Caco-2 (cell line): Measurements from ENCODE around the gene CECR2. TPM values are rescaled to one million over a fixed set of nuclear protein-coding genes. Genes with fewer than 3 reads are reported as not detected.

Experiments
- BruUV-seq: library from RNA; stranded (reverse); fragments of 400-500 nt; replicated peaks from 2 replicates; lab custom pipeline; 2021; lab: Mats Ljungman, UMichigan
- CTCF ChIA-PET: fragments of 300-600 bp; sonication (Branson Sonifier 250); formaldehyde crosslinking; loops from one replicate; lab custom pipeline; 2022; ENCODE audit warnings: antibody characterized with exemption; lab: Charles Lee
- POLR2A ChIA-PET: fragments of 300-600 bp; sonication (Branson Sonifier 250); formaldehyde crosslinking; loops from one replicate; lab custom pipeline; 2022; ENCODE audit warnings: antibody characterized with exemption; lab: Charles Lee
- DNase-seq, 2 experiments: peaks; one replicate each; pipeline versions ENCODE4 v3.0.0 to v3.0.0-alpha.2; 2020 to 2022
- H3K27me3 ChIP-seq: replicated peaks from 2 replicates; pipeline ENCODE4 v1.6.0; 2011; ENCODE audit warnings: low read length; ENCODE audit not compliant: control insufficient read depth, insufficient read depth
- H3K36me3 ChIP-seq: 2 replicates; pipeline ENCODE4 v1.5.1; 2011; ENCODE audit warnings: low read length; ENCODE audit not compliant: control insufficient read depth, insufficient read depth
- H3K4me1 ChIP-seq: fragments of 250-450 bp; sonication (Bioruptor Pico); 2 replicates; pipeline ENCODE4 v1.5.1; 2020; ENCODE audit warnings: mild to moderate bottlenecking
- H3K4me3 ChIP-seq: 2 replicates; pipeline ENCODE4 v1.5.1; 2011; ENCODE audit warnings: low read depth, mild to moderate bottlenecking, control low read depth, low read length
- H3K9me3 ChIP-seq: fragments of 250-450 bp; sonication (Bioruptor Pico); 2 replicates; pipeline ENCODE4 v1.5.1; 2020; ENCODE audit warnings: mild to moderate bottlenecking, moderate library complexity
- H3K27ac Mint-ChIP-seq: one replicate; pipeline ENCODE4 v1.8.0; 2022; ENCODE audit warnings: mixed read lengths; ENCODE audit not compliant: unreplicated experiment
- H3K27me3 Mint-ChIP-seq: one replicate; pipeline ENCODE4 v1.8.0; 2022; ENCODE audit warnings: mixed read lengths; ENCODE audit not compliant: insufficient read depth, unreplicated experiment
- H3K36me3 Mint-ChIP-seq: one replicate; pipeline ENCODE4 v1.8.0; 2022; ENCODE audit warnings: mild to moderate bottlenecking, mixed read lengths; ENCODE audit not compliant: insufficient read depth, unreplicated experiment
- H3K4me1 Mint-ChIP-seq: one replicate; pipeline ENCODE4 v1.8.0; 2022; ENCODE audit warnings: low read depth, mixed read lengths; ENCODE audit not compliant: unreplicated experiment
- H3K4me3 Mint-ChIP-seq: one replicate; pipeline ENCODE4 v1.8.0; 2022; ENCODE audit warnings: mild to moderate bottlenecking, moderate library complexity, mixed read lengths; ENCODE audit not compliant: unreplicated experiment
- H3K9me3 Mint-ChIP-seq: one replicate; pipeline ENCODE4 v1.8.0; 2022; ENCODE audit warnings: mixed read lengths; ENCODE audit not compliant: unreplicated experiment
- CTCF ChIP-seq, 2 experiments: fragments of 200-600 bp in 1 of 2; IDR thresholded peaks; 1 replicate in 1 of 2; 2 replicates in 1 of 2; pipeline versions ENCODE4 v1.5.1 to v1.8.0; 2011 to 2022; ENCODE audit warnings: antibody characterized with exemption in 1 of 2, control low read depth in 1 of 2, inconsistent platforms in 1 of 2, low read depth in 1 of 2, low read length in 1 of 2, mild to moderate bottlenecking in 1 of 2, moderate library complexity in 1 of 2; ENCODE audit not compliant: insufficient read depth in 1 of 2, severe bottlenecking in 1 of 2, unreplicated experiment in 1 of 2
- intact Hi-C: fragments of 100-400 bp; cut with micrococcal nuclease; formaldehyde crosslinking; loops from one replicate; pipeline ENCODE4 v1.10.0; 2022; ENCODE audit not compliant: unreplicated experiment
- total RNA-seq: library from RNA; stranded (reverse); gene quantifications from 2 replicates; pipeline ENCODE4 v1.2.3, GENCODE V29; 2022

Gene CECR2
- total RNA-seq, 1 experiment from 2014 or later: 1.1 TPM

- ChIA-PET CTCF (interaction anchor here (0.7 kb wide), 1 partner anchor 28 kb away, joined by 3 read pairs; no protein-coding TSS in a partner anchor), POLR2A (no interaction called here)
- no peak for TF ChIP-seq CTCF (IDR thresholded peaks at IDR 0.05; ENCODE audit: insufficient read depth in 1 of 2, low read depth in 1 of 2, low read length in 1 of 2, severe bottlenecking in 1 of 2, unreplicated experiment in 1 of 2)
- no peaks in the 10 kb centered on the region for H3K9me3 Mint-ChIP-seq
- no peaks in the 10 kb centered on the region for H3K27me3 ChIP-seq
- H3K4me1 Mint-ChIP-seq: no peaks in the 10 kb centered on the region
- H3K27ac Mint-ChIP-seq: no peak overlapping the region
- H3K36me3 Mint-ChIP-seq: peaks cover 25% of the 10 kb centered on the region
- no peak overlapping the region for H3K4me3 Mint-ChIP-seq
- no peak overlapping the region for H3K4me3 ChIP-seq
- H3K36me3 ChIP-seq: no peaks in the 10 kb centered on the region; the same call in 1 of the 2 replicates
- H3K4me1 ChIP-seq: no peaks in the 10 kb centered on the region
- H3K27me3 Mint-ChIP-seq: no peaks in the 10 kb centered on the region
- H3K9me3 ChIP-seq: no peaks in the 10 kb centered on the region
- intact Hi-C loops: no loop called here
- BruUV-seq: no TSS peak
- DNase-seq: no peak
Observed at GRCh38 chr22:17586831-17587440, 217.7 kb downstream of the CECR2 start.

DNA sequence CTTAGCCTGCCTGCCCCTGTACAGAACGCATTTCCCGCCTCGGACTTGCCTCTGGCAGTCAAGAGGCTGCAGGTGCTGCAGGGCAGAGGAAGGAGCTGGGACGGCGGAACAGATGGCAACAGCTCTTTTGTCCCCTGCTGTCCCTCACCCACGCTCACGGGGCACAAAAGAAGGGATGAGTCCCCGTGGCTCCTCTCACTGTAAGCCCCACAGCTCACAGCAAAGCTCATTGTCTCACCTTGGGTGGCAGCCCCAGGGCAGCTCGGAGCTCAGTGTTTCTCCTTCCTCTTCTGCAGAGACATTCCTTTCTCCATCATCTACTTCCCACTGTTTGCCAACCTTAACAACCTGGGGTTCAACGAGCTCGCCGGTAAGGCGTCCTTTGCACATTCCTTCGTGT, 218.4 kb downstream of the CECR2 start:
- H3K9me3 Mint-ChIP-seq: no peaks in the 10 kb centered on the region
- CTCF ChIA-PET: interaction anchor here (0.7 kb wide), 1 partner anchor 29 kb away, joined by 3 read pairs; no protein-coding TSS in a partner anchor
- no peak for DNase-seq

DNA sequence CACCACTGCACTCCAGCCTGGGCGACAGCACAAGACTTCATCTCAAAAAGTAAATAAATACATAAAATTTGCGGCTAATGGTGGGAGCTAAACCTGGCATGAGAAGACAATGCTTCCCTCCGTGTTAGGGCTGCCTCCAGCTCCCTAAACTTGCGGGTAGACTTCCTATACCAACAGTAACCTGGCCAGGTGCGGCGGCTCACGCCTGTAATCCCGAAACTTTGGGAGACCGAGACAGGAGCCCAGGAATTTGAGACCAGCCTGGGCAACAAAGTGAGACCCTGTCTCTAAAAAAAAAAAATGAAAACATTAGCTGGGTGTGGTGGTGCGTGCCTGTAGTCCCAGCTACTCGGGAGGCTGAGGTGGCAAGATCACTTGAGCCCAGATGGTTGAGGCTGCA, 219.3 kb downstream of the CECR2 start:
- BruUV-seq: no TSS peak
- peaks cover 42% of the 10 kb centered on the region for H3K36me3 Mint-ChIP-seq
- no peaks in the 10 kb centered on the region; the same call in 1 of the 2 replicates for H3K36me3 ChIP-seq
- H3K27ac Mint-ChIP-seq: no peak overlapping the region
- no peak for DNase-seq
- no peaks in the 10 kb centered on the region for H3K27me3 Mint-ChIP-seq
- H3K27me3 ChIP-seq: no peaks in the 10 kb centered on the region
- CTCF ChIA-PET: no interaction called here
- no peak overlapping the region for H3K4me3 ChIP-seq
- H3K9me3 ChIP-seq: no peaks in the 10 kb centered on the region
- no peaks in the 10 kb centered on the region for H3K4me1 ChIP-seq
- H3K4me3 Mint-ChIP-seq: no peak overlapping the region
- POLR2A ChIA-PET: interaction anchor here (0.7 kb wide), 1 partner anchor 77 kb away, joined by 7 read pairs; no protein-coding TSS in a partner anchor
- no peaks in the 10 kb centered on the region for H3K4me1 Mint-ChIP-seq
- no peak for TF ChIP-seq CTCF (IDR thresholded peaks at IDR 0.05; ENCODE audit: insufficient read depth in 1 of 2, low read depth in 1 of 2, low read length in 1 of 2, severe bottlenecking in 1 of 2, unreplicated experiment in 1 of 2)
- H3K9me3 Mint-ChIP-seq: no peaks in the 10 kb centered on the region
- intact Hi-C loops: no loop called here

More for the DNA sequence above, 218.4 kb downstream of the CECR2 start:
- Histone ChIP-seq H3K27me3 (no peaks in the 10 kb centered on the region), H3K4me3 (no peak overlapping the region), H3K4me1 (no peaks in the 10 kb centered on the region), H3K9me3 (no peaks in the 10 kb centered on the region), H3K36me3 (no peaks in the 10 kb centered on the region; the same call in 1 of the 2 replicates)
- Mint-ChIP-seq H3K27ac (no peak overlapping the region), H3K4me1 (no peaks in the 10 kb centered on the region), H3K36me3 (peaks cover 32% of the 10 kb centered on the region), H3K4me3 (no peak overlapping the region), H3K27me3 (no peaks in the 10 kb centered on the region)
- POLR2A ChIA-PET: no interaction called here
- intact Hi-C loops: no loop called here
- TF ChIP-seq CTCF (IDR thresholded peaks at IDR 0.05; ENCODE audit: insufficient read depth in 1 of 2, low read depth in 1 of 2, low read length in 1 of 2, severe bottlenecking in 1 of 2, unreplicated experiment in 1 of 2): no peak
- no TSS peak for BruUV-seq
